ENCODE results near the gene NOL4L.

- TF ChIP-seq CTCF (optimal IDR thresholded peaks at IDR 0.05 in 1 of 3, IDR thresholded peaks at IDR 0.05 in 1 of 3, conservative IDR thresholded peaks at IDR 0.05 in 1 of 3; ENCODE audit: extremely low read depth in 1 of 3, insufficient read depth in 2 of 3, low read length in 3 of 3): no peak
- TF ChIP-seq EZH2 (IDR thresholded peaks at IDR 0.05; ENCODE audit: low read length): no peak
Measured at GRCh38 chr20:32513031-32513866, 71.9 kb downstream of the NOL4L start.

Data from keratinocyte (primary cell).